Gastroesophageal sphincter (tissue), 3 donors: ENCODE measurements around the gene APOL3.

Source experiments
- EP300 ChIP-seq: sonication (generic); formaldehyde crosslinking; IDR thresholded peaks from one replicate; pipeline ENCODE4 v1.6.1; 2017; ENCODE audit warnings: antibody characterized with exemption, mild to moderate bottlenecking
- POLR2A ChIP-seq, 2 donors: fragments of 450-650 bp; IDR thresholded peaks; one replicate each; pipeline ENCODE4 v1.6.1; 2017; ENCODE audit warnings: antibody characterized with exemption in 2 of 2, mild to moderate bottlenecking in 2 of 2, moderate library complexity in 1 of 2
- POLR2AphosphoS5 ChIP-seq: sonication (generic); formaldehyde crosslinking; IDR thresholded peaks from one replicate; pipeline ENCODE4 v1.6.1; 2017; ENCODE audit warnings: antibody characterized with exemption
- TF ChIP-seq, protein P1 (sequence below), 4 experiments: fragments of 200-600 bp in 2 of 4; fragments of 450-650 bp in 2 of 4; sonication (generic) in 1 of 4; IDR thresholded peaks; one replicate each; pipeline ENCODE4 v1.5.1; 2017 to 2019; ENCODE audit warnings: antibody characterized with exemption in 4 of 4, mild to moderate bottlenecking in 2 of 4, moderate library complexity in 2 of 4

DNA sequence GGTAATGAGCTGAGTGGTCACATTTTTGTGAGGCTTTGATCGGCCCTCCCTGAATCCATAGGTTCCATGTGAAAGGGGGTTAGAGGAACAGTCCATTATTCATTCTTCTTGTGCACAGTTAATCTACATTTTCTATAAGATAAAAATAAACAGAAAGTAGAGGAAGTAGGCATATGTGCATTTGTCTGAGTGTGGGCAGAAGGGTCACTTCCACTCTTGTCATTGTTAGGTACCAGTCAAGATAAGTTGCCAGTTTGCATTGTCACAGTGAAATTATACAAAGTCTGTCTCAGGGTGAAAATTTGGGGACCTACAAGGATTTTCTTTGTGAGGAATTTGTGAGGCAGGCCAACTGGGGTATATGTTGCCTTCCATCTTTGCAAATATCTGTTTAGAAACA is 45.7 kb upstream of the APOL3 start:
- TF ChIP-seq, protein P1, sequence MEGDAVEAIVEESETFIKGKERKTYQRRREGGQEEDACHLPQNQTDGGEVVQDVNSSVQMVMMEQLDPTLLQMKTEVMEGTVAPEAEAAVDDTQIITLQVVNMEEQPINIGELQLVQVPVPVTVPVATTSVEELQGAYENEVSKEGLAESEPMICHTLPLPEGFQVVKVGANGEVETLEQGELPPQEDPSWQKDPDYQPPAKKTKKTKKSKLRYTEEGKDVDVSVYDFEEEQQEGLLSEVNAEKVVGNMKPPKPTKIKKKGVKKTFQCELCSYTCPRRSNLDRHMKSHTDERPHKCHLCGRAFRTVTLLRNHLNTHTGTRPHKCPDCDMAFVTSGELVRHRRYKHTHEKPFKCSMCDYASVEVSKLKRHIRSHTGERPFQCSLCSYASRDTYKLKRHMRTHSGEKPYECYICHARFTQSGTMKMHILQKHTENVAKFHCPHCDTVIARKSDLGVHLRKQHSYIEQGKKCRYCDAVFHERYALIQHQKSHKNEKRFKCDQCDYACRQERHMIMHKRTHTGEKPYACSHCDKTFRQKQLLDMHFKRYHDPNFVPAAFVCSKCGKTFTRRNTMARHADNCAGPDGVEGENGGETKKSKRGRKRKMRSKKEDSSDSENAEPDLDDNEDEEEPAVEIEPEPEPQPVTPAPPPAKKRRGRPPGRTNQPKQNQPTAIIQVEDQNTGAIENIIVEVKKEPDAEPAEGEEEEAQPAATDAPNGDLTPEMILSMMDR (IDR thresholded peaks at IDR 0.05), result no peak
- no peak for TF ChIP-seq EP300
- no peak for TF ChIP-seq POLR2A (IDR thresholded peaks at IDR 0.05)
- TF ChIP-seq POLR2AphosphoS5, result no peak
